Measurements from ENCODE around the gene PIGK. TPM values are rescaled to one million over a fixed set of nuclear protein-coding genes. Genes with fewer than 3 reads are reported as not detected.

PIGK gene
- total and polyA plus RNA-seq, 2 of the 4 experiments (the other 2 are of a cell fraction) = 15.6 to 21.2 TPM

DNA sequence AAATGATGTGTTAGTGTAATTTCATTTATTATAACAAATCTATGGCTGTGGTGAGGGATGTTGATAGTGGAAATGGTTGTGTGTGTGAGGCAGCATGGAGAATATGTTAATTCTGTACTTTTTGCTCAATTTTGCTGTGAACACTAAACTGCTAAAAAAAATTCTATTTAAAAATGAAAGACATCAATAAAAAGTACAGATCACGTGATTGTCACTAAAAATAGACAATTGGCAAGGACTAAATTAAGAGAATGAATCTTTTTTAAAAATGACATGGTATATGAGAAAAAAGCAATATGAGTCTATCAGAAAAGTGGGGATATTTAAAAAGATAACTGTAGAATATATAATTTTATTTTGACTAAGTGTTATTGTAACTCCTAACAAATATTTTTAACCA, 15.7 kb upstream of the PIGK start:
- BruUV-seq (replicated peaks) = no TSS peak
- H3K27me3 ChIP-seq (ENCODE audit: control insufficient read depth, insufficient read depth, low read length) = no peaks in the 10 kb centered on the region
- ChIA-PET POLR2A (ENCODE audit: unreplicated experiment) (no interaction called here), CTCF (no interaction called here)
- no peak overlapping the region for H2AK9ac ChIP-seq (replicated peaks; ENCODE audit: low read depth, low read length, poor library complexity)
- H3K36me3 ChIP-seq (ENCODE audit: control insufficient read depth, insufficient read depth, low read length) = no peaks in the 10 kb centered on the region
- H2BK20ac ChIP-seq (ENCODE audit: low read depth, low read length) = no peak overlapping the region
- WGBS, 2 experiments (ENCODE audit: extremely low coverage in 2 of 2, insufficient read length in 1 of 2) = no CpG with 5 or more reads among the region's 1 CpG
- H2AFZ ChIP-seq (replicated peaks; ENCODE audit: low read length, poor library complexity) = no peak overlapping the region
- H3K79me1 ChIP-seq (ENCODE audit: low read depth in 1 of 2, low read length in 2 of 2) = no peaks in the 10 kb centered on the region
- in situ Hi-C loops (cut with MboI; ENCODE audit: low sequenced_read_pairs) = no loop called here
- no peaks in the 10 kb centered on the region for H3K4me1 ChIP-seq (ENCODE audit: control insufficient read depth, insufficient read depth, low read length)
- no peak overlapping the region for H3K4ac ChIP-seq (ENCODE audit: low read depth, low read length)
- no peak overlapping the region for H2BK120ac ChIP-seq (ENCODE audit: low read depth, low read length)
- no peak overlapping the region for H2AK5ac ChIP-seq (ENCODE audit: low read depth, low read length)
- no peak overlapping the region for H4K91ac ChIP-seq (ENCODE audit: insufficient read depth, low read depth, low read length)
- dilution Hi-C loops (cut with HindIII; ENCODE audit: low sequenced_read_pairs, unreplicated experiment) = no loop called here
- no peaks in the 10 kb centered on the region for H4K20me1 ChIP-seq (ENCODE audit: insufficient read depth, low read length)
- no peaks in the 10 kb centered on the region for H3K9me3 ChIP-seq (ENCODE audit: control insufficient read depth, insufficient read depth, low read length)
- H2BK5ac ChIP-seq (ENCODE audit: low read depth, low read length, poor library complexity, severe bottlenecking) = no peak overlapping the region
- H3K4me2 ChIP-seq (ENCODE audit: low read depth, low read length) = no peak overlapping the region
- H4K8ac ChIP-seq (ENCODE audit: low read depth in 2 of 2, low read length in 2 of 2) = no peak overlapping the region
- no peak overlapping the region for H3K23ac ChIP-seq (ENCODE audit: low read depth, low read length)
- H3K9me1 ChIP-seq (ENCODE audit: insufficient read depth, low read length) = no peaks in the 10 kb centered on the region
- no peak for TF ChIP-seq RAD21 (IDR thresholded peaks at IDR 0.05; ENCODE audit: low read length)
- TF ChIP-seq, protein P1, sequence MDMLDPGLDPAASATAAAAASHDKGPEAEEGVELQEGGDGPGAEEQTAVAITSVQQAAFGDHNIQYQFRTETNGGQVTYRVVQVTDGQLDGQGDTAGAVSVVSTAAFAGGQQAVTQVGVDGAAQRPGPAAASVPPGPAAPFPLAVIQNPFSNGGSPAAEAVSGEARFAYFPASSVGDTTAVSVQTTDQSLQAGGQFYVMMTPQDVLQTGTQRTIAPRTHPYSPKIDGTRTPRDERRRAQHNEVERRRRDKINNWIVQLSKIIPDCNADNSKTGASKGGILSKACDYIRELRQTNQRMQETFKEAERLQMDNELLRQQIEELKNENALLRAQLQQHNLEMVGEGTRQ (IDR thresholded peaks at IDR 0.05; ENCODE audit: low read depth, low read length) = no peak
- TF ChIP-seq MXI1 (IDR thresholded peaks at IDR 0.05; ENCODE audit: borderline replicate concordance, low read depth, low read length) = no peak
- TF ChIP-seq CEBPB (IDR thresholded peaks at IDR 0.05; ENCODE audit: low read depth, low read length) = no peak
- TF ChIP-seq MAZ (IDR thresholded peaks at IDR 0.05; ENCODE audit: borderline replicate concordance, low read depth, low read length) = no peak
- no peak for TF ChIP-seq BHLHE40 (IDR thresholded peaks at IDR 0.05; ENCODE audit: low read depth, low read length)
- TF ChIP-seq SMC3 (IDR thresholded peaks at IDR 0.05; ENCODE audit: low read depth, low read length) = no peak
- TF ChIP-seq FOS (IDR thresholded peaks at IDR 0.05; ENCODE audit: low read depth, low read length) = no peak
- TF ChIP-seq RCOR1 (IDR thresholded peaks at IDR 0.05; ENCODE audit: insufficient replicate concordance, low read length) = no peak
- TF ChIP-seq RFX5 (IDR thresholded peaks at IDR 0.05; ENCODE audit: low read depth, low read length) = no peak
- TF ChIP-seq, protein P2, sequence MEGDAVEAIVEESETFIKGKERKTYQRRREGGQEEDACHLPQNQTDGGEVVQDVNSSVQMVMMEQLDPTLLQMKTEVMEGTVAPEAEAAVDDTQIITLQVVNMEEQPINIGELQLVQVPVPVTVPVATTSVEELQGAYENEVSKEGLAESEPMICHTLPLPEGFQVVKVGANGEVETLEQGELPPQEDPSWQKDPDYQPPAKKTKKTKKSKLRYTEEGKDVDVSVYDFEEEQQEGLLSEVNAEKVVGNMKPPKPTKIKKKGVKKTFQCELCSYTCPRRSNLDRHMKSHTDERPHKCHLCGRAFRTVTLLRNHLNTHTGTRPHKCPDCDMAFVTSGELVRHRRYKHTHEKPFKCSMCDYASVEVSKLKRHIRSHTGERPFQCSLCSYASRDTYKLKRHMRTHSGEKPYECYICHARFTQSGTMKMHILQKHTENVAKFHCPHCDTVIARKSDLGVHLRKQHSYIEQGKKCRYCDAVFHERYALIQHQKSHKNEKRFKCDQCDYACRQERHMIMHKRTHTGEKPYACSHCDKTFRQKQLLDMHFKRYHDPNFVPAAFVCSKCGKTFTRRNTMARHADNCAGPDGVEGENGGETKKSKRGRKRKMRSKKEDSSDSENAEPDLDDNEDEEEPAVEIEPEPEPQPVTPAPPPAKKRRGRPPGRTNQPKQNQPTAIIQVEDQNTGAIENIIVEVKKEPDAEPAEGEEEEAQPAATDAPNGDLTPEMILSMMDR (conservative IDR thresholded peaks at IDR 0.05; ENCODE audit: low read depth, low read length) = no peak
- TF ChIP-seq POLR2A (IDR thresholded peaks at IDR 0.05; ENCODE audit: low read depth, low read length) = no peak
- no peak for TF ChIP-seq NFE2L2 (IDR thresholded peaks at IDR 0.05; ENCODE audit: low read depth, low read length)
- no peak for TF ChIP-seq CHD1 (IDR thresholded peaks at IDR 0.05; ENCODE audit: low read depth, low read length)
- TF ChIP-seq MAFK (IDR thresholded peaks at IDR 0.05; ENCODE audit: low read depth, low read length) = no peak
- TF ChIP-seq, protein P3, sequence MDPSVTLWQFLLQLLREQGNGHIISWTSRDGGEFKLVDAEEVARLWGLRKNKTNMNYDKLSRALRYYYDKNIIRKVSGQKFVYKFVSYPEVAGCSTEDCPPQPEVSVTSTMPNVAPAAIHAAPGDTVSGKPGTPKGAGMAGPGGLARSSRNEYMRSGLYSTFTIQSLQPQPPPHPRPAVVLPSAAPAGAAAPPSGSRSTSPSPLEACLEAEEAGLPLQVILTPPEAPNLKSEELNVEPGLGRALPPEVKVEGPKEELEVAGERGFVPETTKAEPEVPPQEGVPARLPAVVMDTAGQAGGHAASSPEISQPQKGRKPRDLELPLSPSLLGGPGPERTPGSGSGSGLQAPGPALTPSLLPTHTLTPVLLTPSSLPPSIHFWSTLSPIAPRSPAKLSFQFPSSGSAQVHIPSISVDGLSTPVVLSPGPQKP (IDR thresholded peaks at IDR 0.05; ENCODE audit: borderline replicate concordance, low read depth, low read length) = no peak
- H3K56ac ChIP-seq (ENCODE audit: extremely low read depth, insufficient read depth, low read length) = no peak overlapping the region
- no peak overlapping the region for H2BK15ac ChIP-seq (ENCODE audit: low read depth, low read length)
- intact Hi-C loops (cut with micrococcal nuclease) = no loop called here
- H3K14ac ChIP-seq (replicated peaks; ENCODE audit: low read depth, low read length) = no peak overlapping the region
- DNase-seq = no peak
- no peak overlapping the region for H3K4me3 ChIP-seq (ENCODE audit: insufficient read depth, low read depth, low read length)
- ATAC-seq (ENCODE audit: low read depth) = no peak
- no peak overlapping the region for H3K9ac ChIP-seq (ENCODE audit: low read depth, low read length)
- no peak overlapping the region for H4K5ac ChIP-seq (ENCODE audit: low read depth, low read length)
- no peak overlapping the region for H3K27ac ChIP-seq (ENCODE audit: insufficient read depth, low read length)
- no peak overlapping the region for H3K18ac ChIP-seq (ENCODE audit: low read depth, low read length)

Measured in IMR-90 (cell line).